ENCODE data around the gene LEF1. TPM values are rescaled to one million over a fixed set of nuclear protein-coding genes. Genes with fewer than 3 reads are reported as not detected.

LEF1 gene
- 0.14 TPM in 1 of 5 replicates, not detected in the others for total RNA-seq (2022; extraction: Qiagen RNA extraction; ENCODE audit: low read depth)

GRCh38 chr4:108168671-108169523 is at the start of gene LEF1:
TSS of gene LEF1 (minus strand) at chr4:108168932. CDS start at chr4:108167767, 1,165 bp downstream.

Other genes with a start within 250 kb of the LEF1 start
- 1.1 to 1.8 TPM (median 1.5 TPM) in 5 replicates for gene CYP2U1, start 237.4 kb downstream of the LEF1 start, total RNA-seq (2022; extraction: Qiagen RNA extraction; ENCODE audit: low read depth)
- 20.2 to 24.6 TPM (median 23.0 TPM) in 5 replicates for gene HADH, start 179.0 kb downstream of the LEF1 start, total RNA-seq (2022; extraction: Qiagen RNA extraction; ENCODE audit: low read depth)